Osteocyte (in vitro differentiated cells): ENCODE results near the gene SELPLG. TPM values are rescaled to one million over a fixed set of nuclear protein-coding genes. Genes with fewer than 3 reads are reported as not detected.

Source experiments
- DNase-seq: peaks from one replicate; pipeline ENCODE4 v3.0.0; 2021; ENCODE audit warnings: mixed read lengths; ENCODE audit not compliant: unreplicated experiment; ENCODE audit errors: extremely low spot score
- H3K27ac Mint-ChIP-seq: one replicate; pipeline ENCODE4 v1.8.0; 2021; ENCODE audit warnings: mild to moderate bottlenecking, mixed read lengths; ENCODE audit not compliant: unreplicated experiment
- H3K27me3 Mint-ChIP-seq: one replicate; pipeline ENCODE4 v1.8.0; 2021; ENCODE audit warnings: mixed read lengths; ENCODE audit not compliant: unreplicated experiment
- H3K36me3 Mint-ChIP-seq: one replicate; pipeline ENCODE4 v1.8.0; 2021; ENCODE audit warnings: mixed read lengths; ENCODE audit not compliant: unreplicated experiment
- H3K4me1 Mint-ChIP-seq: one replicate; pipeline ENCODE4 v1.8.0; 2021; ENCODE audit warnings: mixed read lengths; ENCODE audit not compliant: unreplicated experiment
- H3K4me3 Mint-ChIP-seq: one replicate; pipeline ENCODE4 v1.8.0; 2021; ENCODE audit warnings: mild to moderate bottlenecking, moderate library complexity, mixed read lengths; ENCODE audit not compliant: unreplicated experiment
- H3K9me3 Mint-ChIP-seq: one replicate; pipeline ENCODE4 v1.8.0; 2021; ENCODE audit warnings: mixed read lengths; ENCODE audit not compliant: unreplicated experiment
- total RNA-seq: library from RNA; stranded (reverse); gene quantifications from 2 replicates; pipeline ENCODE4 v1.2.1, GENCODE V29; 2021
- TF ChIP-seq, protein P1 (sequence below): fragments of 200-600 bp; sonication (generic); IDR thresholded peaks from 2 replicates; pipeline ENCODE4 v1.5.0; 2021; ENCODE audit warnings: antibody characterized with exemption, mild to moderate bottlenecking, moderate library complexity

Gene SELPLG
- total RNA-seq, 1 donor from 2014 or later, result 0.59 TPM

DNA sequence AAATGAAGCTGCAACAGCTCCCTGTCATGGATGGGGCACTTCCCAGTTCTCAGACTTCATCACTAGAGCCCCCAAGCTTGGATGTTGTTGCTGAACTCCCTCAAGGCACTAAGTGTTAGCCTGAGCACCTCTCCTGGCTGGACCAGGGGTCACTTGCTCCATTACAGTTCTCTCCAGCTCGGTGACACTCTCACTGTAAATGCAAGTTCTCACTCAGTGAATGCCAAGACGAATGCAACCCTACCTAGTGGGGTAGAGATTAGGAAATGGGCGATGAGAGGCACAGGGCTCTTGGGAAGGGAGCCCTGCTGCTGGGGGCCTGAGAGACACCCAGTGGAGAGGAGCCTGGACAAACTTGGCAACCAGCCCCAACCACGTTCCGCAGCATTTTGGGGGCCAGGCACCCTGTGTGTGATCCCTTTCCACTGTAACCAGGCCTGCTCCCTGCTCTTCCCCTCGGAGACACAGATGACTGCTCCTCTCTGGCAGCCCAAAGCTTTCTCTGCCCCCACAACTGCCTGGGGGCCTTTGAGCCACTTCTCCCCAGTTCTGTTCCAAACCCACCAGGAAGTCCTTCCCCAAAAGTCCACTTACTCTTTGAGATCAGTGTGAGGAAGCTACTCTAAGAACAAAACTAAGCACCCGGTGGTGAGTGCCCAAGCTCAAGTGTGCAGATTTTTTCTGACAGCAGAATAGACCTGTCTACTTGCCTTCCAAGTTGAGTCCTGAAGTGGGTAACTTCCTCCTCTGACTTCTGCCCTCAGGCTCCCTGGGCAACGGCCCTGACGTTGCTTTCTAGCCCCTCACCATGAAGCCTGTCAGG, 8.0 kb upstream of the SELPLG start:
- peaks cover 40% of the 10 kb centered on the region for H3K36me3 Mint-ChIP-seq
- H3K27me3 Mint-ChIP-seq, result no peaks in the 10 kb centered on the region
- peaks cover 36% of the 10 kb centered on the region for H3K4me1 Mint-ChIP-seq
- no peak overlapping the region for H3K4me3 Mint-ChIP-seq
- H3K9me3 Mint-ChIP-seq, result no peaks in the 10 kb centered on the region
- H3K27ac Mint-ChIP-seq, result no peak overlapping the region
- DNase-seq, result no peak
- TF ChIP-seq, protein P1, sequence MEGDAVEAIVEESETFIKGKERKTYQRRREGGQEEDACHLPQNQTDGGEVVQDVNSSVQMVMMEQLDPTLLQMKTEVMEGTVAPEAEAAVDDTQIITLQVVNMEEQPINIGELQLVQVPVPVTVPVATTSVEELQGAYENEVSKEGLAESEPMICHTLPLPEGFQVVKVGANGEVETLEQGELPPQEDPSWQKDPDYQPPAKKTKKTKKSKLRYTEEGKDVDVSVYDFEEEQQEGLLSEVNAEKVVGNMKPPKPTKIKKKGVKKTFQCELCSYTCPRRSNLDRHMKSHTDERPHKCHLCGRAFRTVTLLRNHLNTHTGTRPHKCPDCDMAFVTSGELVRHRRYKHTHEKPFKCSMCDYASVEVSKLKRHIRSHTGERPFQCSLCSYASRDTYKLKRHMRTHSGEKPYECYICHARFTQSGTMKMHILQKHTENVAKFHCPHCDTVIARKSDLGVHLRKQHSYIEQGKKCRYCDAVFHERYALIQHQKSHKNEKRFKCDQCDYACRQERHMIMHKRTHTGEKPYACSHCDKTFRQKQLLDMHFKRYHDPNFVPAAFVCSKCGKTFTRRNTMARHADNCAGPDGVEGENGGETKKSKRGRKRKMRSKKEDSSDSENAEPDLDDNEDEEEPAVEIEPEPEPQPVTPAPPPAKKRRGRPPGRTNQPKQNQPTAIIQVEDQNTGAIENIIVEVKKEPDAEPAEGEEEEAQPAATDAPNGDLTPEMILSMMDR, result no peak

DNA sequence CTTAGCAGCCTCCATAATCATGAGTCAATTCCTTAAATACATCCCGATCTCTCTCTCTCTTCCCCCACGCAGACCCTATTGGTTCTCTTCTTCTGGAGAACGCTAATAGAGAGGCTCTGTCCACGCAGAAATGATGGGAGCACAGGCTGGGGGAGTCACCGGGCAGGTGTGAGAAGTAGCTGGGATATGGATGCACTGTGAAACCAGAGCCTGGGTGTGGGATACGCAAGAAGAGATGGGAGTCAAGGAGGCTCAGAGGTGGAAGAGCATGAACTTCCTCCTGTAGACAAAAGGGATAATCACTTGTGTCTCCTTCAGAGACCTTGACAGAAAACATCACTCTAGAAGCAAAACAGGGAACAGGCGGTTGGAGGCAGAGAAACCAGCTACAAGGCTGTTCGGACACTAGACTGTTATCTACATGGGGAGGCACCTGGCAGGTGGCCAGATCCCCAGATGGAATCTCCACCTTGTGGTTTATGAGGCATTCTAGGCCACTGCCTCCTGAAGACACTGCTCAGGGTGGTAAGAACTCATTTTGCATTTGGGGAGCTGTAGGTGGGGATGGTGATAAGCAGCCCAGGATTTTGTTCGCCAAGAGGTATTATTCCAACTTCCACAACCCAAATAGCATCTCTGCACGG, 7.2 kb upstream of the SELPLG start:
- Mint-ChIP-seq H3K4me1 (peaks cover 39% of the 10 kb centered on the region), H3K4me3 (no peak overlapping the region), H3K27me3 (no peaks in the 10 kb centered on the region), H3K9me3 (no peaks in the 10 kb centered on the region), H3K36me3 (peaks cover 36% of the 10 kb centered on the region), H3K27ac (peak overlapping the region; percentile 42)
- DNase-seq, result no peak
- TF ChIP-seq, protein P1, result no peak

DNA sequence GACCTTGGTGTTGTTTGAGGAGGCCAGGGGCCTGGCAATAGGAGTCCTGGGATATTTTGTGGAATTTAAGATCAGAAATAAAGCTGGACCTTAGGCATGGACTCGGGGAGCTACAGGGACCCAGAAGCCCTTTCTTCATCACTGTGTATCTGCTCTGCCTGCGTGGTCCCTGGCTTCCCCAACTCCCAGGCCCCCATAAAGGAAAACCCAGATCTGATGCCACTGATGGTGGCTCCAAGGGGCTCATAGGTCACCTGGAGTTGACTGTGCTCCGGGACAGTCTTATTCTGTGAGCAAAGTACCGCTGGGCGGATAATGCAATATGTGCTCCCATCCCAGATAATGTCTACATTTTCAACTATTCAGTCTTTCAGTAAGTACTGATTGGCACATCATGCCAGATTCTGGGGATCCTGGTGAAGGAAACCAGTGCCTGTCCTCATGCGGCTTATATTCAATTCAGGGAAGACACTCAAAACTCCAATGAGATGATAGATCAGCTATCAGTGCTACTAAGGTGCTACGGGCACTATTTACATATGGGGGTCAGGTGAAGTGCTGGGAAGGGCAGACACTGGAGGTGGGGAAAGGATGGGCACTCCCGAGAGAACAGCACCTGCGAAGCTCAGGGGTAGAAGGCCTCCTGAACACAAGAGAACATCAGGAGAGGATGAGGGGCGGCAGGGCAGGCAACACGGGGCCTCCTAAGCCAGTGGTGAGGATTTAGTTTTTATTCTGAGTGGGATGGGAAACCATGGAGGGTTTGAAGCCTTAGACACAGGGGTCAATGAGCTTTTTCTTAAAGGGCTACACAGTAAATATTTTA, 5.5 kb upstream of the SELPLG start:
- no peaks in the 10 kb centered on the region for H3K27me3 Mint-ChIP-seq
- peaks cover 40% of the 10 kb centered on the region for H3K4me1 Mint-ChIP-seq
- H3K9me3 Mint-ChIP-seq, result no peaks in the 10 kb centered on the region
- no peak overlapping the region for H3K4me3 Mint-ChIP-seq
- DNase-seq, result no peak
- TF ChIP-seq, protein P1, result no peak
- peaks cover 20% of the 10 kb centered on the region for H3K36me3 Mint-ChIP-seq
- no peak overlapping the region for H3K27ac Mint-ChIP-seq

DNA sequence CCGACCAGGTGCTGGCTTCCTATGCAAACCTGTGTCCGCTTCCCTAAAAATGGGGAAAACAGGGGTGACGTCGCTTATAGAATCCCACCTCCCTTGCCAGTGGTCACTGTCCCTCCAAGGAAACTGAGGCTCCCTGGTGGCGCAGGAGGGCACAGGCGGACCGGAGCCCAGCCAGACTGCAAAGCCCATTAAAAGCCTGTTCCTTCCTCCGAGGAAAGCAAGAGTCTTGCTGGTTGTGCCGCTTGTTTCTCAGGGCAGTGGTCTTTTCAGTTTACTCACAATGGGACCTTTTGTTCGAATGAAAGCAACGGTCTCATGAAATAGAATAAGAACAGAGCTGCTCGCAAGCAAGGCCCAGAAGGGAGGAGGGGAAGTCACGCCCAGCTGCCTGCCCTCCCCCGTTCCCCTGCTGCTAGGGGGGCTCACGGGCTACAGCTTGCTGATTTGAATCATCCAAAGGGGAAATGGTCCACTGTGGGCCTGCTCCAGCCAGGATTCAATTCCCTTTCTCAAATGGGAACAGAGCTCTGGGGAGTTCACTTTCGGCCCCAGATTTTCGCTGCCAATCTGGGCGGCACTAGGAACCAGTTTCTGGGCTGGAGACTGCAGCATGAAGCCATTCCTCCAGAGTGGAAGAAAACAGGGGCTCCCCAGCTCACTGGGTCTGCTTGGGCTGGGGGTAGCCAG, 4.6 kb upstream of the SELPLG start:
- TF ChIP-seq, protein P1, result no peak
- Mint-ChIP-seq H3K27me3 (no peaks in the 10 kb centered on the region), H3K4me3 (no peak overlapping the region), H3K27ac (no peak overlapping the region), H3K36me3 (peaks cover 13% of the 10 kb centered on the region), H3K9me3 (no peaks in the 10 kb centered on the region), H3K4me1 (peaks cover 34% of the 10 kb centered on the region)
- no peak for DNase-seq
